HT-29 (cell line): ENCODE data around the gene SPOUT1. TPM values are rescaled to one million over a fixed set of nuclear protein-coding genes. Genes with fewer than 3 reads are reported as not detected.
"Not testable (repeated sequence)": the region's sequence is repeated elsewhere in the genome, so short reads cannot be mapped to it uniquely, and the experiment has no call there.

ENCODE experiments used
- DNase-seq: peaks from one replicate; pipeline ENCODE4 v3.0.0-alpha.2; 2015; ENCODE audit warnings: low spot score
- total RNA-seq: library from RNA; depleted of rRNA; stranded (reverse); fragments of >200 nt; shearing (Covaris generic); gene quantifications from 2 replicates; pipeline ENCODE4 v1.2.3, GENCODE V29; 2014; rRNA removed

SPOUT1 gene
- total RNA-seq: 97.6 and 121 TPM in 2 replicates

DNA sequence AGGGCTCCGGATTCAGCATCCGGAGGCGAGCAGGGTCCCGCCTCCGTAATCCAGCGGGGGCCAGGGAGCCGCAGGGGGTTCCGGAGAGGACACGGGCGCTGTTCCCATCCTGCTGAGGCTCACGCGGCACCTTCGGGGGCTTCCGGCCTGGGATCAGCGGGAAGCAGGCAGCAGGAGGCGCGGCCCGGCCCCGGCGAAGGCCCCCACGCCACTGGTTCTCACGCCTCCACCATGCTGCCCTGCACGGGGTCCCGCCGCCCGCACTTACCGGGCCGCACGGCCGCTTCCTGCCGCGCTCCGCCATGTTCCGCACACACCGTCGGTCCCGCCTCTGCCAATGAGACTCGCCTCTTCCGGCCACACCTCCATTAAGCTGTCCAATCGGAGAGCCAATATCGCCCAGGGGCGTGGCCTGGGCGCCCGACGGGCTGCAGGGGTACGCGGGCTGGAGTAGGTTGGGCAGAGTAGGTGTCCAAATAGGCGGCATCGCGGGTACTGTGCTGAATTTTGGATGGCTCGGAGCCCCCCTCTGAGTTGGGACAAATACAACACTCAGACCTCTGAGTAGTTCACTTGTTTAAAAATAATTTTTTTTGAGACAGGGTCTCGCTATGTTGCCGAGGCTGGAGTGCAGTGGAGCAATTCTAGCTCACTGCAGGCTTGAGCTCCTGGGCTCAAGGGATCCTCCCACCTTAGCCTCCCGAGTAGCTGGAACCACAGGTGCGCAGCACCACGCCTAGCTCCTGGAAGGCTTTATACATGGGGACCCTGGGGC, at the start of gene SPOUT1:
Gene SPOUT1, minus strand, starts transcription at position 318 of the 775 bp plus-strand sequence. Its CDS starts 14 bp downstream, at position 304.
- peak; percentile 95 for DNase-seq

GRCh38 chr9:128877852-128878251, 48.3 kb upstream of the SPOUT1 start:
- peak; percentile 13 for DNase-seq

DNA sequence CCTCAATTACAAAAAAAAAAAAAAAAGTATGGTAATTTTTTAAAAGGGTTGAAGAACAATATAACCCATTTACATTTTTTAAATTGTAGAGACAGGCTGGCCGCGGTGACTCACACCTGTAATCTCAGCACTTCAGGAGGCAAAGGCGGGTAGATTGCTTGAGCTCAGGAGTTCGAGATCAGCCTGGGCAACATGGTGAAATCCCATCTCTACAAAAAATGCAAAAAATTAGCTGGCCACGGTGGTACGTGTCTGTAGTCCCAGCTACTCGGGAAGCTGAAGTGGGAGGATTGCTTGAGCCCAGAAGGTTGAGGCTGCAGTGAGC, 41.3 kb upstream of the SPOUT1 start:
- DNase-seq: not testable (repeated sequence)

- no peak for DNase-seq
Observed at GRCh38 chr9:128870128-128870940, 40.7 kb upstream of the SPOUT1 start.

DNA sequence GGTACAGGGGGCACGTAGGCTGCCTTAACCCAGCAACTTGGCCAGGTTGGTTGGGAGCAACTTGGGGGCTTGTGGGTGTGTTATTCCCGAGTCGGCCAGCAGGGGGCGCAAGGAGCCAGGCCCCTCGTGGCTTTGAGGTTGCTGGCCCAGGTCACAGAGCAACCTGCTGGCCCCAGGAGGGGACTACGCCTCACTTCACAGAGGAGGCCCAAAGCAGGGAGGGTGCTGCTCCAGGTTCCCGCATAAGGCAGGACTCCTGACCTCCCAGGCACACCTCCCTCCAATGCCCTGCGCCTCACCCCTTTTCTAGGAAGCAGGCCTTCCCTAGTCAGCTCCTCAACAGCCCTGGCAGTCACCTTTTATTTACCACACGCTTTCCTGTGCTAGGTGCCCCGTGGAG, 34.1 kb upstream of the SPOUT1 start:
- peak; percentile 81 for DNase-seq

DNA sequence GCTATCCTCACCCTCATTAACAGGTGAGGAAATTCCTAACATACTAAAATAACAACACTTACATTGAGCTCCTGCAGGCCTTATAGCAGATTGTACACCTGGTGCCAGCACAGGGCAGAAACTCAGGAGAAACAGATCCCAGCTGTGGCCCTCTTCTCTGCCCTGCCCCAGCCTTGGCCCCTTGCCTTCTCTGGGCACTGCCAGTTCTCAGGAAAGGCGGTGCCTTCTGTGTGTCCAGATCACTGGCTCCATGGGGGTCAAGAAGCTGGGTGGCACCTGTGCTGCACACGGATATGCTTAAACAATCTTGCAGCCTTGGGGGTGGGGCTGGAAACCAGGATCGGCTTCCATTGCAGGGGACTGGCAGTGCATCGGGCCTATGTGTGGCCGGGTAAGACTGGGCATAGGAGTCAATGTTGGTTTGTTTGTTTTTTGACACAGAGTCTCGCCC, 32.8 kb upstream of the SPOUT1 start:
- no peak for DNase-seq

DNA sequence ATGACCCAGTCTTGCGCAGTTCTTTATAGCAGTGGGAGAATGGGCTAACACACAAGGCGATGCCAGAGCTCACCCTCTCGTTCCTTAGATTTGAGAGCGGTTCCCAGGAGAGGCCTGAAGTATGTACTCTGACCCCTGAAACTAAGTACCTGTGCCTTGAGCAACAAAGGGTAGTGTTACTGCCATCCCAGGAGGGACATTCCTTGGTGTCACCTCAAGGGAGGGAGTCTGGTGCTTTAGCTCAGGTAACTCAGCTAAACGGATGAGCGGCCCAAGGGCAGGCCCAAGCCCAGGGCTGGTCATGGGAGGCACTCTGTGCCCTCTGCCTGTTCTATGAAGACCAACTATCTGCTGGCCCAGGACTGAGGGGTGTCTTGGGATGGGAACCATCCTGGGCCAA, 31.9 kb upstream of the SPOUT1 start:
- DNase-seq: no peak

DNA sequence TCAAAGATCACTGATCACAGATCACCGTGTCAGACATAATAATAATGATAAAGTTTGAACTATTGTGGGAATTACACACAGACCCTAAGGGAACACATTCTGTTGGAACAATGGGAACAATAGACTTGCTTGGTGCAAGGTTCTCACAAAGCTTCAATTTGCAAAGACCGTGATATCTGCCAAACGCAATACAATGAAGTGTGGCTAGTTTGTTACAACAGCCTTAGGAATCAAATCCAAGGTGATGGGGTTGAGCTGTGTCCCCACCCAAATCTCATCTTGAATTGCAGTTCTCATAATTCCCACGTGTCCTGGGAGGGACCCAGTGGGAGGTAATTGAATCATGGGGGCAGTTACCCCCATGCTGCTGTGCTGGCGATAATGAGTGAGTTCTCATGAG, 31.3 kb upstream of the SPOUT1 start:
- no peak for DNase-seq

DNA sequence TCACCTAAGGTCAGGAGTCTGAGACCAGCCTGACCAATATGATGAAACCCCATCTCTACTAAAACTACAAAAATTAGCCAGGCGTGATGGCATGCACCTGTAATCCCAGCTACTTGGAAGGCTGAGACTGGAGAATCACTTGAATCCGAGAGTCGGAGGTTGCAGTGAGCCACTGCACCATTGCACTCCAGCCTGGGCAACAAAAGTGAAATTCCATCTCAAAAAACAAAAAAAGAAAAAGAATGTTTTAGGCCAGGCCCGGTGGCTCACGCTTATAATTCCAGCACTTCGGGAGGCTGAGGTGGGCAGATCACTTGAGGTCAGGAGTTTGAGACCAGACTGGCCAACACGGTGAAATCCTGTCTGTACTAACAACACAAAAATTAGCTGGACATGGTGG, 28.9 kb upstream of the SPOUT1 start:
- DNase-seq: not testable (repeated sequence)

- DNase-seq: not testable (repeated sequence)
Observed at GRCh38 chr9:128854454-128854853, 24.9 kb upstream of the SPOUT1 start.

- DNase-seq: not testable (repeated sequence)
Observed at GRCh38 chr9:128852646-128853045, 23.1 kb upstream of the SPOUT1 start.

DNA sequence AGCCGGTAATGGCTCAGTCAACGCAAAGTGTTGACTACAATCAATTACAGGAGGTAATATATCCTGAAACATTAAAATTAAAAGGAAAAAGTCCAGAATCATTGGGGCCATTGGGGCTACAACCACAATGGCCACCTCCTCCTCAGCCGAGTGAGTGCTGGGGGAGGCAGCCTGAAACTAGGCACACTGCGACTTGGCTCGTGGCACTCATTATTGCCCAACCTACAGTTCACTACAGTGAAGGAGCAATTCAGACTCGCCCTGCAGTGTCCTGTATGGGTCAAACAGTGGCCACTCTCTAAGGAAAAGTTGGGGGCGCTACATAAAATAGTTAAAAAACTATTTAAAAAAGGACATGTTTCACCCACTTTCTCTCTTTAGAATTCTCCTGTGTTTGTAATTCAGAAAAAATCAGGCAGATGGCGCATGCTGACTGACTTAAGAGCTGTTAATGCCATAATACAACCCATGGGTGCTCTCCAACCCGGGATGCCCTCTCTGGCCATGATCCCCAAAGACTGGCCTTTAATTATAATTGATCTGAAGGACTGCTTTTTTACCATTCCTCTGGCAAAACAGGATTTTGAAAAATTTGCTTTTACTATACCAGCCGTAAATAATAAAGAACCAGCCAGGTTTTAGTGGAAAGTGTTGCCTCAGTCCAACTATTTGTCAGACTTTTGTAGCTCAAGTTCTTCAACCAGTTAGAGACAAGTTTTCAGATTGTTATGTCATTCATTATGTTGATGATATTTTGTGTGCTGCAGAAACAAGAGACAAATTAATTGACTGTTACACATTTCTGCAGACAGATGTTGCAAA, 22.4 kb upstream of the SPOUT1 start:
- peak; percentile 58 for DNase-seq

DNA sequence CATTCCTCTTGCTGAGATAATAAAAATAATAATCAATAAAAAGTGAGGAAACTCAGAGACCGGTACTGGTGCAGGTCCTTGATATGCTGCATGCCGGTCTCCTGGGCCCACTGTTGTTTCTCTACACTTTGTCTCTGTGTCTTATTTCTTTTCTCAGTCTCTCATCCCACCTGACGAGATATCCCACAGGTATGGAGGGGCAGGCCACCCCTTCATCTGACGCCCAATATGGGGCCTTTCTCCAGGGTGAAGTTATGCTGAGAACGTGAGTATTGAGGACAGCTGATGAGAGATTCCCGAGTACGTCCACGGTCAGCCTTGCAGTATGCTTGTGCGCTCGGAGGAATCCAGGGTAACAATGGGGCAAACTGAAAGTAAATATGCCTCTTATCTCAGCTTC, 21.4 kb upstream of the SPOUT1 start:
- not testable (repeated sequence) for DNase-seq

GRCh38 chr9:128847803-128848202, 18.2 kb upstream of the SPOUT1 start:
- no peak for DNase-seq

DNA sequence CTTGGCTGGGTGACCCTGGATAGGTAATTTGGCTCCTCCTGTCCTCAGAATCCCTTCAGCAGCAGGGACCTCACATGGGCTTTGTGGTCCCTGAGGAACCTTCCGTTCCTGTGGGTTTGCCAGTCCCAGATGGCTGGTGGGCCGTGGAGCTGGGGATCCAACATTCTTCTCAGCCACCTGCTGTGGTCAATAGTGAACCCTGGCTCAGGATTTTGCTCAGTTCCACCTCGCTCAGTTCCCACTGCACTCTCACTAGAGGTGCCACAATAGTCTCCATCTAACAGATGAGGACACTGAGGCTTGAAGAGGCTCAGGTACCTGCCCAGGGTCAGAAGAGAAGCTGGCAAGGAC, 17.1 kb upstream of the SPOUT1 start:
- no peak for DNase-seq

DNA sequence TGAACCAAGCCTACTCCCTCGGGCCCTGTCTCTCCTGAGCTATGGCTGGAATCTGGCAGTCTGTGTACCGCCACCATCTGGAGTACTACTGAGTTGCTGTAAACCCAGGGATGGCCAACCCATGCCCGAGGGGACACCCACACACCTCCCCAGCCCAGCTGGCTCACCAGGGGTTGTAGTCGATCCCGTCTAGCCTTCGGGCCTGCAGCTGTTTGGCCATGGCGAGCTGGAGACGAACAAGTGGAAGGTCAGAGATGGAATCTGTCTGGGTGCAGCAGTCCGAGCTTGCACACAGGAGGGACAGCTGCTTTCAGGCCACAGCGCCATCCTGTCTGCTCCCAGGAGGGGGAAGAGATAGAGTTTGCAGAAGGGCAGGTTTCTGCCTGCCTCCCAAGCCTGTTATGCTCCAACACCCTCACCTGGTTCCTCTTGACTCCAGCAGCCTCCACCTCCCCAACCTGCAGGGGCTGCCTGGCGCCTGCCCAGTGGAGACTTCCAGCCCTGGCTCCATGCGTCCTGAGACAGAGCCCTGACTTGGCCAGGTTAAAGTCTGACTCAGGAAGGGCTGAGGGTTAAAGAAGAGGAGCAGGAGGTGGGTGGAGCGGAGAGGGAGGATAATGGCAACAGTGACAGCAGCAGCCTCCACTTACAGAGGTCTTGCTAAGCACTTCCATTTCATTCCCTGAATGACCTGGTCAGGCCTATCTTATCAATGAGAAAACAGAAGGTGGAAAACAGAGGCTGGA, 15.8 kb upstream of the SPOUT1 start:
- peak; percentile 12 for DNase-seq

- DNase-seq: not testable (repeated sequence)
Observed at GRCh38 chr9:128843171-128843570, 13.6 kb upstream of the SPOUT1 start.

DNA sequence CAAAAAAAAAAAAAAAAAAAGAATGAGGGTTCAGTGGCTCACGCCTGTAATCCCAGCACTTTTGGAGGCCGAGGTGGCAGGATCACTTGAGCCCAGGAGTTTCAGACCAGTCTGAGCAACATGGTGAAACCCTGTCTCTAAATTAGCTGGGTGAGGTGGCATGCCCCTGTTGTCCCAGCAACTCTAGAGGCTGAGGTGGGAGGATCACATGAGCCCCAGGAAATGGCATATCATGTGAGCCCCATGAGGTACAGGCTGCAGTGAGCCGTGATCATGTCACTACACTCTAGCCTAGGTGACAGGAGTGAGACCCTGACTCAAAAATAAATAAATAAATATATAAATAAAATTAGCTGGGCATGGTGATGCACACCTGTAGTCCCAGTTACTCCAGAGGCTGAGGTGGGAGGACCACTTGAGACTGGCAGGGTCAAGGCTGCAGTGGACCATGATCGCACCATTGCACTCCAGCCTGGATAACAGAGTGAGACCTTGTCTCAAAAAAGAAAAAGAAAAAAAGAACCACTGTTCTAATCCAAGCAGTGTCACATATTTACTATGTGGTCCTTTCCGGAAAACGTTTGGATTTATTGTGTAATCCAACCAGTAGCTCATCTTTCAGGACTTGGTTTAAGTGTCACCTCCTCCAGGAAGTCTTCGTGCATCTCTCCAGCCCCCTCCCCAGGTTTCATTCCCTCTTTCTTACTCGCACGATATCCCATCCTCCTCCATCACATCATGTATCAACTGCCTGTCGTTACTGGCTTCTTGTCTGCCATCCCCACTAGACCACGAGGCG, 12.3 kb upstream of the SPOUT1 start:
- no peak for DNase-seq

- no peak for DNase-seq
Observed at GRCh38 chr9:128840524-128840923, 10.9 kb upstream of the SPOUT1 start.

DNA sequence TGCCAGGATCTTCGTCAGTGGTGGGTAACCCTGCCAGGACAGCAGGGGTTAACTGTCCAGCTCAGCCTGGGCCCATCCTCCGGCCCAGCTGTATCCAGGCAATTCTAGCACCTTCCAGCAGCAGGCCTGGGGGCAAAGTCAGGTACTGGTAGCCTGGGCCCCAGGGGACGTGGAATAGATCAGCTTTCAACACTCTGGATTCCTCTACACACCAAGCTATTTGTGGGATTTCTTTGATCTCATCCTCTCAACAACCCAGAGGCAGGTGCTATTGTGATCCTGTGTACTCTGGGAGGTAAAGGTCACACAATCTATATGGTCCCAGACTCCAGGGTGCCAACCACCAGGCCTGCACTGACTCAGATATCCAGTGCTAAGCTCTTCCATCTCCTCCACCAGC, 8.7 kb upstream of the SPOUT1 start:
- DNase-seq: no peak
